ENCODE data around the gene MYO5A.

Gene MYO5A

GRCh38 chr15:52361975-52362494 lies 166.6 kb downstream of the MYO5A start:
- Histone ChIP-seq H3K9ac (ENCODE audit: low read length in 5 of 5) (no peak overlapping the region), H3K27ac (ENCODE audit: low read depth, low read length) (peak overlapping the region; percentile 5), H3K36me3 (ENCODE audit: control insufficient read depth in 5 of 5, insufficient read depth in 5 of 5, low read length in 5 of 5) (peaks cover 21 to 53% (median 27%) of the 10 kb centered on the region in 5 donors)

GRCh38 chr15:52361494-52361893 lies 167.2 kb downstream of the MYO5A start:
- Histone ChIP-seq H3K36me3 (ENCODE audit: control insufficient read depth in 5 of 5, insufficient read depth in 5 of 5, low read length in 5 of 5) (peaks cover 21 to 50% (median 25%) of the 10 kb centered on the region in 5 donors), H3K4me1 (ENCODE audit: control insufficient read depth in 5 of 5, insufficient read depth in 5 of 5, low read length in 5 of 5) (peaks cover 0 to 8% (median 4%) of the 10 kb centered on the region in 5 donors), H3K27ac (ENCODE audit: low read depth, low read length) (peak overlapping the region; percentile 5), H3K4me3 (ENCODE audit: low read depth in 1 of 5, low read length in 5 of 5) (no peak overlapping the region), H3K27me3 (ENCODE audit: control insufficient read depth in 5 of 5, insufficient read depth in 4 of 5, low read length in 5 of 5) (no peaks in the 10 kb centered on the region), H3K9ac (ENCODE audit: low read length in 5 of 5) (no peak overlapping the region), H3K9me3 (ENCODE audit: control insufficient read depth in 5 of 5, low read length in 5 of 5) (no peaks in the 10 kb centered on the region)

More at GRCh38 chr15:52361975-52362494, 166.6 kb downstream of the MYO5A start:
- Histone ChIP-seq H3K27me3 (ENCODE audit: control insufficient read depth in 5 of 5, insufficient read depth in 4 of 5, low read length in 5 of 5) (no peaks in the 10 kb centered on the region), H3K9me3 (ENCODE audit: control insufficient read depth in 5 of 5, low read length in 5 of 5) (no peaks in the 10 kb centered on the region), H3K4me3 (ENCODE audit: low read depth in 1 of 5, low read length in 5 of 5) (no peak overlapping the region), H3K4me1 (ENCODE audit: control insufficient read depth in 5 of 5, insufficient read depth in 5 of 5, low read length in 5 of 5) (peaks cover 0 to 8% (median 4%) of the 10 kb centered on the region in 5 donors)

- no peaks in the 10 kb centered on the region for H3K9me3 ChIP-seq (ENCODE audit: control insufficient read depth in 5 of 5, low read length in 5 of 5)
- H3K4me3 ChIP-seq (ENCODE audit: low read depth in 1 of 5, low read length in 5 of 5): no peak overlapping the region
- H3K36me3 ChIP-seq (ENCODE audit: control insufficient read depth in 5 of 5, insufficient read depth in 5 of 5, low read length in 5 of 5): peaks cover 21 to 46% (median 23%) of the 10 kb centered on the region in 5 donors
- no peak overlapping the region for H3K9ac ChIP-seq (ENCODE audit: low read length in 5 of 5)
- H3K27ac ChIP-seq (ENCODE audit: low read depth, low read length): no peak overlapping the region
- H3K27me3 ChIP-seq (ENCODE audit: control insufficient read depth in 5 of 5, insufficient read depth in 4 of 5, low read length in 5 of 5): no peaks in the 10 kb centered on the region
- H3K4me1 ChIP-seq (ENCODE audit: control insufficient read depth in 5 of 5, insufficient read depth in 5 of 5, low read length in 5 of 5): peaks cover 0 to 8% (median 4%) of the 10 kb centered on the region in 5 donors
Observed at GRCh38 chr15:52360229-52361203, 168.2 kb downstream of the MYO5A start.

- peaks cover 17 to 38% (median 22%) of the 10 kb centered on the region in 5 donors for H3K36me3 ChIP-seq (ENCODE audit: control insufficient read depth in 5 of 5, insufficient read depth in 5 of 5, low read length in 5 of 5)
- H3K9ac ChIP-seq (ENCODE audit: low read length in 5 of 5): no peak overlapping the region
Observed at GRCh38 chr15:52359722-52360121, 169.0 kb downstream of the MYO5A start.

GRCh38 chr15:52357949-52358348 lies 170.7 kb downstream of the MYO5A start:
- H3K36me3 ChIP-seq (ENCODE audit: control insufficient read depth in 5 of 5, insufficient read depth in 5 of 5, low read length in 5 of 5): peaks cover 20 to 39% (median 28%) of the 10 kb centered on the region in 5 donors
- peaks cover 0 to 8% (median 4%) of the 10 kb centered on the region in 5 donors for H3K4me1 ChIP-seq (ENCODE audit: control insufficient read depth in 5 of 5, insufficient read depth in 5 of 5, low read length in 5 of 5)
- no peak overlapping the region for H3K27ac ChIP-seq (ENCODE audit: low read depth, low read length)
- H3K9ac ChIP-seq (ENCODE audit: low read length in 5 of 5): no peak overlapping the region
- H3K4me3 ChIP-seq (ENCODE audit: low read depth in 1 of 5, low read length in 5 of 5): no peak overlapping the region
- H3K9me3 ChIP-seq (ENCODE audit: control insufficient read depth in 5 of 5, low read length in 5 of 5): no peaks in the 10 kb centered on the region
- H3K27me3 ChIP-seq (ENCODE audit: control insufficient read depth in 5 of 5, insufficient read depth in 4 of 5, low read length in 5 of 5): no peaks in the 10 kb centered on the region

More at GRCh38 chr15:52359722-52360121, 169.0 kb downstream of the MYO5A start:
- Histone ChIP-seq H3K9me3 (ENCODE audit: control insufficient read depth in 5 of 5, low read length in 5 of 5) (no peaks in the 10 kb centered on the region), H3K27ac (ENCODE audit: low read depth, low read length) (no peak overlapping the region), H3K4me3 (ENCODE audit: low read depth in 1 of 5, low read length in 5 of 5) (no peak overlapping the region), H3K4me1 (ENCODE audit: control insufficient read depth in 5 of 5, insufficient read depth in 5 of 5, low read length in 5 of 5) (peaks cover 0 to 8% (median 4%) of the 10 kb centered on the region in 5 donors), H3K27me3 (ENCODE audit: control insufficient read depth in 5 of 5, insufficient read depth in 4 of 5, low read length in 5 of 5) (no peaks in the 10 kb centered on the region)

- Histone ChIP-seq H3K36me3 (ENCODE audit: control insufficient read depth in 5 of 5, insufficient read depth in 5 of 5, low read length in 5 of 5) (peaks cover 6 to 38% (median 23%) of the 10 kb centered on the region in 5 donors), H3K4me3 (ENCODE audit: low read depth in 1 of 5, low read length in 5 of 5) (no peak overlapping the region), H3K27me3 (ENCODE audit: control insufficient read depth in 5 of 5, insufficient read depth in 4 of 5, low read length in 5 of 5) (no peaks in the 10 kb centered on the region), H3K27ac (ENCODE audit: low read depth, low read length) (peak overlapping the region; percentile 54), H3K9ac (ENCODE audit: low read length in 5 of 5) (no peak overlapping the region), H3K4me1 (ENCODE audit: control insufficient read depth in 5 of 5, insufficient read depth in 5 of 5, low read length in 5 of 5) (peaks cover 0 to 15% (median 10%) of the 10 kb centered on the region in 5 donors), H3K9me3 (ENCODE audit: control insufficient read depth in 5 of 5, low read length in 5 of 5) (no peaks in the 10 kb centered on the region)
Observed at GRCh38 chr15:52352086-52352485, 176.6 kb downstream of the MYO5A start.

- Histone ChIP-seq H3K36me3 (ENCODE audit: control insufficient read depth in 5 of 5, insufficient read depth in 5 of 5, low read length in 5 of 5) (peaks cover 6 to 40% (median 25%) of the 10 kb centered on the region in 5 donors), H3K4me1 (ENCODE audit: control insufficient read depth in 5 of 5, insufficient read depth in 5 of 5, low read length in 5 of 5) (peaks cover 0 to 15% (median 10%) of the 10 kb centered on the region in 5 donors), H3K9me3 (ENCODE audit: control insufficient read depth in 5 of 5, low read length in 5 of 5) (no peaks in the 10 kb centered on the region), H3K4me3 (ENCODE audit: low read depth in 1 of 5, low read length in 5 of 5) (no peak overlapping the region), H3K9ac (ENCODE audit: low read length in 5 of 5) (peak overlapping the region in 1 of 5 donors; percentile 20), H3K27ac (ENCODE audit: low read depth, low read length) (peak overlapping the region; percentile 54), H3K27me3 (ENCODE audit: control insufficient read depth in 5 of 5, insufficient read depth in 4 of 5, low read length in 5 of 5) (no peaks in the 10 kb centered on the region)
Observed at GRCh38 chr15:52351206-52351908, 177.3 kb downstream of the MYO5A start.

- Histone ChIP-seq H3K4me1 (ENCODE audit: control insufficient read depth in 5 of 5, insufficient read depth in 5 of 5, low read length in 5 of 5) (peaks cover 0 to 15% (median 10%) of the 10 kb centered on the region in 5 donors), H3K4me3 (ENCODE audit: low read depth in 1 of 5, low read length in 5 of 5) (no peak overlapping the region), H3K9me3 (ENCODE audit: control insufficient read depth in 5 of 5, low read length in 5 of 5) (no peaks in the 10 kb centered on the region), H3K36me3 (ENCODE audit: control insufficient read depth in 5 of 5, insufficient read depth in 5 of 5, low read length in 5 of 5) (peaks cover 15 to 49% (median 28%) of the 10 kb centered on the region in 5 donors), H3K27me3 (ENCODE audit: control insufficient read depth in 5 of 5, insufficient read depth in 4 of 5, low read length in 5 of 5) (no peaks in the 10 kb centered on the region), H3K9ac (ENCODE audit: low read length in 5 of 5) (no peak overlapping the region), H3K27ac (ENCODE audit: low read depth, low read length) (no peak overlapping the region)
Observed at GRCh38 chr15:52350423-52350822, 178.3 kb downstream of the MYO5A start.

- Histone ChIP-seq H3K4me1 (ENCODE audit: control insufficient read depth in 5 of 5, insufficient read depth in 5 of 5, low read length in 5 of 5) (peaks cover 0 to 15% (median 10%) of the 10 kb centered on the region in 5 donors), H3K9ac (ENCODE audit: low read length in 5 of 5) (peak overlapping the region in 1 of 5 donors; percentile 9), H3K36me3 (ENCODE audit: control insufficient read depth in 5 of 5, insufficient read depth in 5 of 5, low read length in 5 of 5) (peaks cover 15 to 49% (median 35%) of the 10 kb centered on the region in 5 donors), H3K4me3 (ENCODE audit: low read depth in 1 of 5, low read length in 5 of 5) (no peak overlapping the region), H3K27me3 (ENCODE audit: control insufficient read depth in 5 of 5, insufficient read depth in 4 of 5, low read length in 5 of 5) (no peaks in the 10 kb centered on the region), H3K9me3 (ENCODE audit: control insufficient read depth in 5 of 5, low read length in 5 of 5) (no peaks in the 10 kb centered on the region), H3K27ac (ENCODE audit: low read depth, low read length) (no peak overlapping the region)
Observed at GRCh38 chr15:52349052-52349700, 179.5 kb downstream of the MYO5A start.

Data from subcutaneous abdominal adipose tissue (tissue), 5 donors.